Neural progenitor cell (in vitro differentiated cells): ENCODE measurements around the gene NKX6-1.

Experiments
- CTCF ChIP-seq: fragments of 200-600 bp; sonication (generic); IDR thresholded peaks from 2 replicates; pipeline ENCODE4 v1.5.1; 2017; ENCODE audit warnings: antibody characterized with exemption, mild to moderate bottlenecking
- EZH2phosphoT487 ChIP-seq: fragments of 200-600 bp; sonication (generic); IDR thresholded peaks from 2 replicates; pipeline ENCODE4 v1.6.1; 2017; ENCODE audit warnings: antibody characterized with exemption

GRCh38 chr4:84472154-84472553 is 26.9 kb downstream of the NKX6-1 start:
- TF ChIP-seq CTCF (no peak), EZH2phosphoT487 (no peak)
